Measurements from ENCODE around the gene THSD7A. TPM values are rescaled to one million over a fixed set of nuclear protein-coding genes. Genes with fewer than 3 reads are reported as not detected.

THSD7A gene
- total and polyA plus RNA-seq, 9 of the 15 experiments (the other 6 are each of a cell fraction or from before 2014, with no cell fraction given), result 0.01 to 0.02 TPM; not detected in 7

DNA sequence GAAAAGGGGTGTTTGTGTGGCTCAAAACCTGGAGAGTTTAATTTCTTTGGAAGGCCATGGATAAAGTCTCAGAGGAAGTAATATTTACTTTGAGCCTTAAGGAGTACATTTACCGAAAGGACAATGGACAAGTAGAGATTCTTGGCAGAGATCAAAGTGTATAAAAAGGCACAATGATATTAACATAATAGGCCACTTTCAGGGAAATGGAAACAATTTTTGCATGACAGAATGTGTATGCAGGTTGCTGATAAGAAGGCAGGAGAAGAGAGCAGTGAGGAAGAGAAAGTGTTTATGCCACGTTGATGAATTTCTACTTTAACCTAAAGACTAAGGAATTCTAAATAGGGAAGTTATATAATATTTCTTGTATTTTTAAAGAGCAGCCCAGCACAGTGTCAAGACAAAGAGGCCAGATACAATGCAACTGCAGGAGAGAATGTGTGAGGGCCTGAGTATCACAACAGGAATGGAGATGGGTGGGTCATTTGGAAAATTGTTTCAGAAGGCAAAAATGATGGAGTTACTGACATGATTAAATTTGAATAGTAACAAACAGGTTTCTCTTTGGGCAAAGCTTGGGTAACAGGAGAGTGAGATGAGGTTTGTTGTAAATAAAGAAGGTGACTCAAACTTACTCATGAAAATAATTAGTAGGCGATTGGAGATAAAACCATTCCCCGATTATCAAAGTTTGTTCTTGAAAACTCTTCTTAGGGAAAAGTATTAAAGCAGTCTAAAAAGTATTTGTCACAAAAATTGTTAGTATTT is 84.1 kb downstream of the THSD7A start:
- no peaks in the 10 kb centered on the region for H3K4me1 ChIP-seq (replicated peaks in 1 of 2; ENCODE audit: control insufficient read depth in 2 of 2, insufficient read depth in 2 of 2, low read length in 2 of 2)
- H3K9ac ChIP-seq (ENCODE audit: insufficient read depth in 1 of 2, low read depth in 2 of 2, low read length in 2 of 2), result no peak overlapping the region
- H3K4me2 ChIP-seq (ENCODE audit: insufficient read depth, low read length), result no peak overlapping the region
- CTCF ChIA-PET (ENCODE audit: low intra/inter-chr PET ratio), result no interaction called here
- POLR2A ChIA-PET, result no interaction called here
- BruUV-seq (replicated peaks), result no TSS peak
- intact Hi-C loops (cut with micrococcal nuclease) (no loop called here), in situ Hi-C loops (cut with MboI) (no loop called here)
- no peak for DNase-seq (ENCODE audit: extremely low read depth in 1 of 4, low spot score in 3 of 4)
- H3K79me2 ChIP-seq (ENCODE audit: control insufficient read depth, insufficient read depth, low read length), result no peaks in the 10 kb centered on the region
- H3K4me3 ChIP-seq, result no peak overlapping the region
- no peaks in the 10 kb centered on the region for H3K36me3 ChIP-seq (ENCODE audit: control insufficient read depth, insufficient read depth, low read length)
- no peaks in the 10 kb centered on the region for H3K9me3 ChIP-seq (replicated peaks; ENCODE audit: control insufficient read depth, insufficient read depth, low read depth, low read length)
- no peaks in the 10 kb centered on the region for H3K9me1 ChIP-seq (ENCODE audit: control insufficient read depth, insufficient read depth, low read length)
- no peaks in the 10 kb centered on the region for H4K20me1 ChIP-seq (replicated peaks; ENCODE audit: control insufficient read depth, insufficient read depth, low read length)
- ATAC-seq, result no peak
- FAIRE-seq, result no peak
- no peaks in the 10 kb centered on the region for H3K27me3 ChIP-seq (ENCODE audit: control insufficient read depth in 2 of 2, insufficient read depth in 2 of 2, low read length in 2 of 2)
- TF ChIP-seq BCOR (IDR thresholded peaks at IDR 0.05), result no peak
- TF ChIP-seq PYGO2 (tag; IDR thresholded peaks at IDR 0.05), result no peak
- no peak for TF ChIP-seq HNRNPK (IDR thresholded peaks at IDR 0.05; ENCODE audit: low read depth, low read length, poor library complexity, severe bottlenecking)
- no peak for TF ChIP-seq ZNF75A (CRISPR knock-in tag; IDR thresholded peaks at IDR 0.05)
- TF ChIP-seq, protein P1, sequence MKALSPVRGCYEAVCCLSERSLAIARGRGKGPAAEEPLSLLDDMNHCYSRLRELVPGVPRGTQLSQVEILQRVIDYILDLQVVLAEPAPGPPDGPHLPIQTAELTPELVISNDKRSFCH (CRISPR knock-in tag; IDR thresholded peaks at IDR 0.05), result no peak
- TF ChIP-seq, protein P1 (tag; IDR thresholded peaks at IDR 0.05), result no peak
- TF ChIP-seq, protein P2, sequence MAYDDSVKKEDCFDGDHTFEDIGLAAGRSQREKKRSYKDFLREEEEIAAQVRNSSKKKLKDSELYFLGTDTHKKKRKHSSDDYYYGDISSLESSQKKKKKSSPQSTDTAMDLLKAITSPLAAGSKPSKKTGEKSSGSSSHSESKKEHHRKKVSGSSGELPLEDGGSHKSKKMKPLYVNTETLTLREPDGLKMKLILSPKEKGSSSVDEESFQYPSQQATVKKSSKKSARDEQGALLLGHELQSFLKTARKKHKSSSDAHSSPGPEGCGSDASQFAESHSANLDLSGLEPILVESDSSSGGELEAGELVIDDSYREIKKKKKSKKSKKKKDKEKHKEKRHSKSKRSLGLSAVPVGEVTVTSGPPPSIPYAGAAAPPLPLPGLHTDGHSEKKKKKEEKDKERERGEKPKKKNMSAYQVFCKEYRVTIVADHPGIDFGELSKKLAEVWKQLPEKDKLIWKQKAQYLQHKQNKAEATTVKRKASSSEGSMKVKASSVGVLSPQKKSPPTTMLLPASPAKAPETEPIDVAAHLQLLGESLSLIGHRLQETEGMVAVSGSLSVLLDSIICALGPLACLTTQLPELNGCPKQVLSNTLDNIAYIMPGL (CRISPR knock-in tag; IDR thresholded peaks at IDR 0.05), result no peak
- no peak for TF ChIP-seq MTA2 (IDR thresholded peaks at IDR 0.05; ENCODE audit: low read depth)
- TF ChIP-seq NR3C1 (CRISPR knock-in tag; IDR thresholded peaks at IDR 0.05), result no peak
- TF ChIP-seq ZNF778 (CRISPR knock-in tag; IDR thresholded peaks at IDR 0.05), result no peak
- TF ChIP-seq NFIX (CRISPR knock-in tag; IDR thresholded peaks at IDR 0.05; ENCODE audit: low read depth), result no peak
- TF ChIP-seq ZNF197 (CRISPR knock-in tag; IDR thresholded peaks at IDR 0.05; ENCODE audit: low read depth), result no peak
- TF ChIP-seq ZC3H8 (IDR thresholded peaks at IDR 0.05), result no peak
- no peak for TF ChIP-seq CBX5 (IDR thresholded peaks at IDR 0.05; ENCODE audit: borderline replicate concordance, low read depth)
- no peak for TF ChIP-seq KLF16 (IDR thresholded peaks at IDR 0.05)
- H2AFZ ChIP-seq (ENCODE audit: low read depth, low read length), result no peak overlapping the region
- 3% methylated on average over 4 of the region's 4 CpGs for WGBS (ENCODE audit: insufficient coverage, low coverage, missing lambda C conversion rate)
- no peak overlapping the region for H3K27ac ChIP-seq (ENCODE audit: extremely low read depth, low read depth, low read length)
